Esophagus squamous epithelium (tissue), 4 donors: Measurements from ENCODE around the gene PARVA.

Experiments used
- CTCF ChIP-seq, 6 experiments: fragments of 450-650 bp in 4 of 6; fragments of 200-600 bp in 2 of 6; sonication (generic) in 2 of 6; IDR thresholded peaks; one replicate each; pipeline ENCODE4 v1.5.1; 2016 to 2019; ENCODE audit warnings: antibody characterized with exemption in 6 of 6, mild to moderate bottlenecking in 4 of 6, moderate library complexity in 4 of 6
- POLR2A ChIP-seq, 4 donors: fragments of 450-650 bp; IDR thresholded peaks; one replicate each; pipeline ENCODE4 v1.6.1; 2017; ENCODE audit warnings: antibody characterized with exemption in 4 of 4, mild to moderate bottlenecking in 4 of 4, moderate library complexity in 3 of 4

DNA sequence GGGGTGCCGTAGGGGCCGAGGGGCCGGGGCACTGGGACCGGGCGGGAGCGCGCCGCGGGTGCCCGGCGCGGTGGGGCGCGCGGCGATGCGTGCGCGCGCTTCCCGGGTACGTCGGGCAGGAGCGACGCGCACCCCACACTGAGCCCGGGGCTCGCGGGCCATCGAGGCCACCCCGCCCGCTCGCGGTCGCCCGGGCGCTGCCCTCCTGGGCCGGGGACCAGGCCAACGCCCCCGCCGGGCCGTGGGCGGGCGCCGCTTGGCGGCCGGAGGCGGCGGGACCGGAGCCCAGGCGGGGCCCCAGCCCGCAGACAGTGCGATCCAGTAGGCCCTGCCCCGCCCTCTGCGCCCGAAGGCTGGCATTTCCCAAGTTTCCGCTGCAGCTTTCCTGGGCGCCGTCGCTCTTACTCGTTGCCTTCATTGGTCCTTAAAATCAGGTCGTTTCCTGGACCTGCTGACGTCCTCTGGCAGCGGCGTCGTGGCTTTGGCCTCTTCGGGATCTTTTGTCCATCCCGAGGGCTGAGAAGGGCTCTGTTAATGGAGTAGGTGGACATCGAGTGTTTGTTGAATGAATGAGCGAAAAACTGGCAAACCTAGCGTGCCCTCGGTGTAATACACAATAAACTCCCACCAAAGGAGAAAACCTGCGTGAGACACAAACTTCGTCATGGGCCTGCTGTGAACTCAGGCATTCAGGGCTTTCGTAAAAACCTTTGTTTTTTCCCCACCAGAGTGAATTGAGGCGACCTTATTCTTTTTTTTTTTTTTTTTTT lies 638 bp downstream of the PARVA start:
- peak in 1 of 6 experiments; percentile 27 for TF ChIP-seq CTCF (IDR thresholded peaks at IDR 0.05)
- peak in 1 of 4 donors; percentile 11 for TF ChIP-seq POLR2A (IDR thresholded peaks at IDR 0.05)
